Regular cardiac myocyte (primary cell): ENCODE measurements around the gene KIAA0930. TPM values are rescaled to one million over a fixed set of nuclear protein-coding genes. Genes with fewer than 3 reads are reported as not detected.

Experiments
- total RNA-seq: library from RNA; depleted of rRNA; stranded (reverse); fragments of >200 nt; gene quantifications from 2 replicates; pipeline ENCODE4 v1.2.3, GENCODE V29; 2014

Gene KIAA0930
- total RNA-seq, result 23.4 and 27.9 TPM in 2 replicates

GRCh38 chr22:45240810-45241631 lies at the start of gene KIAA0930:
Gene KIAA0930, minus strand, starts transcription at chr22:45240894. Its CDS starts 191 bp downstream, at chr22:45240703.

GRCh38 chr22:45284705-45285262 lies 44.1 kb upstream of the KIAA0930 start, which contains the start of gene UPK3A:
Gene UPK3A, plus strand, starts transcription at chr22:45284949. Its CDS starts 65 bp downstream, at chr22:45285014.

GRCh38 chr22:45163451-45164269 lies 77.0 kb downstream of the KIAA0930 start, which contains the start of gene NUP50:
Gene NUP50, plus strand, starts transcription at chr22:45163925. Its CDS starts 4,253 bp downstream, at chr22:45168178.

Other genes with a start within 250 kb of the KIAA0930 start
- not detected in 2 replicates for gene PHF21B, start 230.9 kb downstream of the KIAA0930 start, total RNA-seq
- gene NUP50, start 77.0 kb downstream of the KIAA0930 start, total RNA-seq, result 27.3 and 55.6 TPM in 2 replicates
- gene UPK3A, start 44.1 kb upstream of the KIAA0930 start, total RNA-seq, result not detected in 2 replicates
- gene FAM118A, start 69.0 kb upstream of the KIAA0930 start, total RNA-seq, result 11.7 and 30.2 TPM in 2 replicates
- gene SMC1B, start 172.7 kb upstream of the KIAA0930 start, total RNA-seq, result under 0.01 TPM in 1 of 2 replicates, not detected in the other
- gene RIBC2, start 172.8 kb upstream of the KIAA0930 start, total RNA-seq, result 0.28 and 3.1 TPM in 2 replicates